ENCODE data around the gene FARP1.

The FARP1 gene

DNA sequence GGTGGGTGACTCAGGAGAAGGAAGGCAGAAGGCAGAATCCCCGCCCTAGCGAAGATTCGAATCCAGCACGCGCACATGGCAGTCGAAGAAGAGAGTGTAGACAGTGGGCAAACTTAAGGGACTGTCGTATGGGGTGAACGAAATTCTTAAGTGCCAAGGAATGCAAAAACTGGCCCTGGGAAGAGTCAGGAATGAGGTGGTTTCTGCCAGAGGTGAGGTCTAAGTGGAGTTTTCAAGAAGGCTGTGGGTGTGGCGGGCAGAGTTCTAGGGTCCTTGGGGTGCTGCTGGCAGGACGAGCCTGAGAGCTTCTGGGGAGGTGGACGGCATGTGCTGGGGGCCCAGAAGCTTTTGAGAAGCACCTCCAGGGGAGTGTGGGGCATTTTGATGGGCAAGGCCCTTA lies 98.1 kb downstream of the FARP1 start:
- CTCF ChIA-PET: interaction anchor here (1.4 to 2.8 kb wide), 2 partner anchors 11 to 20 kb away, joined by 3 to 9 read pairs; no protein-coding TSS in a partner anchor

DNA sequence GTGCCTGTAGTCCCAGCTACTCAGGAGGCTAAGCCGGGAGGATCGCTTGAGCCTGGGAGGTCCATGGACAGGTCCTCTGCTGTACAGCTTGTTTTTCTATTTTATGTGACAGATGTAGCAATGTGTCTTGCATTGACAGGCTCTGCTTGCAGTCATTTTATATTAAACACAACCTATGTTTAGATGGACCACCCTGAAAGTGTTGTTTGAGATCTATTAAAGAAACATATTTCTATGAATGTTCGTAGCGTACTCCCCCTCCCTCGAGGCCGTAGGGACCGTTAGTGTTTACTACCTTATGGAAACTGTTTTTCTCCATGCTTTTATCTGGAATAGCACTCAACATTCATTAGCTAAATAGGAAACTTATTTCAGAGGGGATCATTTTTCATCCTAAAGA lies 99.1 kb downstream of the FARP1 start:
- TF ChIP-seq, protein P1, sequence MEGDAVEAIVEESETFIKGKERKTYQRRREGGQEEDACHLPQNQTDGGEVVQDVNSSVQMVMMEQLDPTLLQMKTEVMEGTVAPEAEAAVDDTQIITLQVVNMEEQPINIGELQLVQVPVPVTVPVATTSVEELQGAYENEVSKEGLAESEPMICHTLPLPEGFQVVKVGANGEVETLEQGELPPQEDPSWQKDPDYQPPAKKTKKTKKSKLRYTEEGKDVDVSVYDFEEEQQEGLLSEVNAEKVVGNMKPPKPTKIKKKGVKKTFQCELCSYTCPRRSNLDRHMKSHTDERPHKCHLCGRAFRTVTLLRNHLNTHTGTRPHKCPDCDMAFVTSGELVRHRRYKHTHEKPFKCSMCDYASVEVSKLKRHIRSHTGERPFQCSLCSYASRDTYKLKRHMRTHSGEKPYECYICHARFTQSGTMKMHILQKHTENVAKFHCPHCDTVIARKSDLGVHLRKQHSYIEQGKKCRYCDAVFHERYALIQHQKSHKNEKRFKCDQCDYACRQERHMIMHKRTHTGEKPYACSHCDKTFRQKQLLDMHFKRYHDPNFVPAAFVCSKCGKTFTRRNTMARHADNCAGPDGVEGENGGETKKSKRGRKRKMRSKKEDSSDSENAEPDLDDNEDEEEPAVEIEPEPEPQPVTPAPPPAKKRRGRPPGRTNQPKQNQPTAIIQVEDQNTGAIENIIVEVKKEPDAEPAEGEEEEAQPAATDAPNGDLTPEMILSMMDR (IDR thresholded peaks at IDR 0.05; ENCODE audit: control extremely low read depth, extremely low read depth, low read depth, missing control alignments): no peak
- CTCF ChIA-PET: interaction anchor here (1.4 to 2.8 kb wide), 2 partner anchors 10 to 21 kb away, joined by 3 to 9 read pairs; no protein-coding TSS in a partner anchor

More for the DNA sequence above, 98.1 kb downstream of the FARP1 start:
- TF ChIP-seq, protein P1 (IDR thresholded peaks at IDR 0.05; ENCODE audit: control extremely low read depth, extremely low read depth, low read depth, missing control alignments): no peak
- POLR2A ChIA-PET: no interaction called here
- no peak for DNase-seq (ENCODE audit: extremely low spot score)

DNA sequence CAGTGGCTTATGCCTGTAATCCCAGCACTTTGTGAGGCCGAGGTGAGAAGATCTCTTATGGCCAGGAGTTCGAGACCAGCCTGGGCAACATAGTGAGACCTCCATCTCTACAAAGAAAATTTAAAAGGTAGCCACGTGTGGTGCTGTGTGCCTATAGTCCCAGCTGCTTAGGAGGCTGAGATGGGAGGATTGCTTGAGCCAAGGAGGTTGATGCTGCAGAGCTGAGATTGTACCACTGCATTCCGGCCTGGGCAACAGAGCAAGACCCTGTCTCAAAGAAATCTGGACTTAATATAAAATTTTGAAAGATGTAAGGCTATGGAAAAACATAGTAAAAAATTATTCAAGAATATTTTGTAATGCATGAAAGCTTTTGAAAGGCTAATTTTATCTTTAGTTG lies 99.5 kb downstream of the FARP1 start:
- CTCF ChIA-PET: interaction anchor here (2.8 kb wide), 1 partner anchor 22 kb away, joined by 9 read pairs; no protein-coding TSS in a partner anchor
- TF ChIP-seq, protein P1 (IDR thresholded peaks at IDR 0.05; ENCODE audit: control extremely low read depth, extremely low read depth, low read depth, missing control alignments): no peak
- DNase-seq (ENCODE audit: extremely low spot score): no peak
- POLR2A ChIA-PET: no interaction called here

More for the DNA sequence above, 99.1 kb downstream of the FARP1 start:
- no peak for DNase-seq (ENCODE audit: extremely low spot score)
- POLR2A ChIA-PET: no interaction called here

DNA sequence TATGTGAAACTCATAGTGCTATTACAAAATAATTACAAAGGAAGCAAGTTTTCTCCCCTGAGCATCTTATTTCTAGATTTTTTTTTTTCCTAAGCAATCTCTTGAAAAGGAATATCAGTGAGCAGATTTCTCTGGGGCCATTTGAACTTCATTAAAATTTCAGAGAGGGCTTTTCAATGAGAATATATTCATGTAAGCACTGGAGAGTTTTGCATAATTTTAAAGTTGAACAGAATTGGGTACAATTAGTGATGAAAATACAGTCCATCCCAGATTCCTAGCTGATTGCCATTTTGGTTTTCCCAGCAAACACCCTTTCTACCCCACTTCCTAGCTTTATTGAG lies 101.0 kb downstream of the FARP1 start:
- no peak for DNase-seq (ENCODE audit: extremely low spot score)
- CTCF ChIA-PET: interaction anchor here (1.0 to 1.3 kb wide), 2 partner anchors 9 to 14 kb away, joined by 3 read pairs; no protein-coding TSS in a partner anchor
- TF ChIP-seq, protein P1 (IDR thresholded peaks at IDR 0.05; ENCODE audit: control extremely low read depth, extremely low read depth, low read depth, missing control alignments): no peak
- POLR2A ChIA-PET: no interaction called here

DNA sequence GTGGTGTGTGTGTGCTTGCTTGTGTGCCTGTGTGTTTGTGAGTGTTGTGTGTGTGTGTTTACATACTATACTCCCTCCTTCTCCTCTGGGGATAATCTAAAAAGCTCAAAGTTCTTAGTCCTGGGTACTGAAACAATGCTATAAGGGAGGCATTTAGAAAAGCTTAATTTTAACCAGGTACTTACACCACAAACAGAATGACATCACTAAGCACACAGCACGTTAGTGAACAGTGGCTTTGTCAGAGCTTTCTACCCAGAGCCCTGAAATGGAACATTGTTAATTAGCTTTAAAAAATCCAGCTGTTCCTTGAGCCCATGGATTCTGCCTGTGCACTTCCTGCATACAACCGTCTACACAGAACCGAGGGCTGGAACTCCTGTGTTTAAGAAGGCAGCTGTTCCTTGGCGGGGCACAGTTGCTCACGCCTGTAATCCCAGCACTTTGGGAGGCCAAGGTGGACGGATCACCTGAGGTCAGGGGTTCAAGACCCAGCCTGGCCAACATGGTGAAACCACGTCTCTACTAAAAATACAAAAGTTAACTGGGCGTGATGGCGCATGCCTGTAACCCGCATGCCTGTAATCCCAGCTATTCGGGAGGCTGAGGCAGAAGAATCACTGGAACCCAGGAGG lies 103.8 kb downstream of the FARP1 start:
- TF ChIP-seq, protein P1 (IDR thresholded peaks at IDR 0.05; ENCODE audit: control extremely low read depth, extremely low read depth, low read depth, missing control alignments): no peak
- POLR2A ChIA-PET: no interaction called here

DNA sequence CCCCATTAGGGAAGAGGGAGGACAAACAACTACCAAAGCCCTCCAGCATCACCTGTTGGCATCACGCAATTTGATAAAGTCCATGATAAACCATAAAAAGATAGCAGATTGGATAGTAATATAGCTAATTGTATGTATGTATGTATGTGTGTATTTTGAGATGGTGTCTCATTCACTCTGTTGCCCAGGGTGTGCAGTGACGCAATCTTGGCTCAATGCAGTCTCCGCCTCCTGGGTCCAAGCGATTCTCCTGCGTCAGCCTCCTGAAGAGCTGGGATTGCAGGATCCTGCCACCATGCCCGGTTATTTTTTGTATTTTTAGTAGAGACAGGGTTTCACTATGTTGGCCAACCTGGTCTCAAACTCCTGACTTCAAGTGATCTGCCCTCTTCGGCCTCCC lies 108.8 kb downstream of the FARP1 start:
- TF ChIP-seq, protein P1 (IDR thresholded peaks at IDR 0.05; ENCODE audit: control extremely low read depth, extremely low read depth, low read depth, missing control alignments): no peak
- CTCF ChIA-PET: interaction anchor here (0.7 kb wide), 1 partner anchor 11 kb away, joined by 3 read pairs; no protein-coding TSS in a partner anchor
- POLR2A ChIA-PET: no interaction called here
- DNase-seq (ENCODE audit: extremely low spot score): no peak

More for the DNA sequence above, 103.8 kb downstream of the FARP1 start:
- no peak for DNase-seq (ENCODE audit: extremely low spot score)
- CTCF ChIA-PET: interaction anchor here (1.2 to 1.8 kb wide), 4 partner anchors 8 to 406 kb away, joined by 3 to 5 read pairs (median 4); no protein-coding TSS in a partner anchor
